SIG-M5 treated with dmso at 0.1 percent for 504 hours (cell line): Measurements from ENCODE around the gene ZFYVE27.

Experiments
- DNase-seq: peaks from one replicate; lab custom pipeline; 2025; ENCODE audit not compliant: unreplicated experiment; lab: John Stamatoyannopoulos, UW

ZFYVE27 gene

GRCh38 chr10:97766996-97767924, 30.3 kb downstream of the ZFYVE27 start:
- no peak for DNase-seq

- peak; percentile 3 for DNase-seq
Measured at GRCh38 chr10:97768322-97769315, 31.7 kb downstream of the ZFYVE27 start.

- DNase-seq = peak; percentile 42
Measured at GRCh38 chr10:97770255-97770654, 33.3 kb downstream of the ZFYVE27 start.

GRCh38 chr10:97771055-97771891, 34.3 kb downstream of the ZFYVE27 start:
- no peak for DNase-seq

GRCh38 chr10:97771913-97772823, 35.2 kb downstream of the ZFYVE27 start, which contains the start of gene SFRP5:
Gene SFRP5, minus strand, starts transcription at chr10:97771999. Its CDS starts 166 bp downstream, at chr10:97771833.
- no peak for DNase-seq

GRCh38 chr10:97773096-97773495, 36.2 kb downstream of the ZFYVE27 start:
- no peak for DNase-seq

- DNase-seq = no peak
Measured at GRCh38 chr10:97774811-97775294, 37.9 kb downstream of the ZFYVE27 start.

GRCh38 chr10:97777143-97777542, 40.2 kb downstream of the ZFYVE27 start:
- DNase-seq = no peak

- no peak for DNase-seq
Measured at GRCh38 chr10:97778452-97779302, 41.7 kb downstream of the ZFYVE27 start.

- DNase-seq = no peak
Measured at GRCh38 chr10:97779492-97779891, 42.6 kb downstream of the ZFYVE27 start.

GRCh38 chr10:97779975-97780374, 43.0 kb downstream of the ZFYVE27 start:
- no peak for DNase-seq

GRCh38 chr10:97780841-97781617, 44.1 kb downstream of the ZFYVE27 start:
- no peak for DNase-seq

GRCh38 chr10:97781618-97782331, 44.8 kb downstream of the ZFYVE27 start:
- DNase-seq = no peak

- DNase-seq = no peak
Measured at GRCh38 chr10:97782455-97783228, 45.7 kb downstream of the ZFYVE27 start.

- DNase-seq = no peak
Measured at GRCh38 chr10:97784200-97784810, 47.4 kb downstream of the ZFYVE27 start.

GRCh38 chr10:97785231-97785630, 48.3 kb downstream of the ZFYVE27 start:
- DNase-seq = no peak
